Kidney epithelial cell (primary cell): ENCODE measurements around the gene SHCBP1L. TPM values are rescaled to one million over a fixed set of nuclear protein-coding genes. Genes with fewer than 3 reads are reported as not detected.
"Not testable (repeated sequence)": the region's sequence is repeated elsewhere in the genome, so short reads cannot be mapped to it uniquely, and the experiment has no call there.

Experiments
- DNase-seq: peaks from one replicate; pipeline ENCODE4 v3.0.0-alpha.2; 2010; ENCODE audit warnings: low read depth
- H3K27me3 ChIP-seq: 2 replicates; pipeline ENCODE4 v1.6.0; 2011; ENCODE audit warnings: low read length; ENCODE audit not compliant: control insufficient read depth, insufficient read depth
- H3K36me3 ChIP-seq: 2 replicates; pipeline ENCODE4 v1.5.1; 2011; ENCODE audit warnings: low read length; ENCODE audit not compliant: control insufficient read depth, insufficient read depth
- H3K4me3 ChIP-seq: 2 replicates; pipeline ENCODE4 v1.5.1; 2011; ENCODE audit warnings: low read depth, mild to moderate bottlenecking, control low read depth, low read length
- CTCF ChIP-seq: IDR thresholded peaks from 2 replicates; pipeline ENCODE4 v1.5.1; 2011; ENCODE audit warnings: mild to moderate bottlenecking, moderate library complexity, low read length, control low read depth, inconsistent platforms; ENCODE audit not compliant: insufficient read depth, poor library complexity, severe bottlenecking
- total RNA-seq: library from RNA; depleted of rRNA; stranded (reverse); fragments of >200 nt; gene quantifications from 2 replicates; pipeline ENCODE4 v1.2.3, GENCODE V29; 2015

SHCBP1L gene
- total RNA-seq, 1 donor from 2014 or later, result 0.17 TPM

GRCh38 chr1:182925661-182926060 is 27.3 kb downstream of the SHCBP1L start:
- TF ChIP-seq CTCF, result no peak
- no peak overlapping the region for H3K4me3 ChIP-seq
- no peak for DNase-seq
- no peaks in the 10 kb centered on the region for H3K36me3 ChIP-seq
- H3K27me3 ChIP-seq, result no peaks in the 10 kb centered on the region

GRCh38 chr1:182917378-182917777 is 35.6 kb downstream of the SHCBP1L start:
- no peaks in the 10 kb centered on the region for H3K36me3 ChIP-seq
- DNase-seq, result no peak
- TF ChIP-seq CTCF, result no peak

GRCh38 chr1:182913401-182913800 is 39.6 kb downstream of the SHCBP1L start:
- DNase-seq, result no peak
- no peaks in the 10 kb centered on the region for H3K27me3 ChIP-seq
- no peak overlapping the region for H3K4me3 ChIP-seq
- no peaks in the 10 kb centered on the region for H3K36me3 ChIP-seq
- no peak for TF ChIP-seq CTCF

More at GRCh38 chr1:182917378-182917777, 35.6 kb downstream of the SHCBP1L start:
- no peaks in the 10 kb centered on the region for H3K27me3 ChIP-seq
- no peak overlapping the region for H3K4me3 ChIP-seq

GRCh38 chr1:182910143-182910542 is 42.8 kb downstream of the SHCBP1L start:
- H3K4me3 ChIP-seq, result no peak overlapping the region
- TF ChIP-seq CTCF, result no peak

GRCh38 chr1:182909578-182909977 is 43.4 kb downstream of the SHCBP1L start:
- no peak overlapping the region for H3K4me3 ChIP-seq
- H3K27me3 ChIP-seq, result no peaks in the 10 kb centered on the region
- no peak for DNase-seq
- no peaks in the 10 kb centered on the region for H3K36me3 ChIP-seq
- TF ChIP-seq CTCF, result no peak

More at GRCh38 chr1:182910143-182910542, 42.8 kb downstream of the SHCBP1L start:
- Histone ChIP-seq H3K27me3 (no peaks in the 10 kb centered on the region), H3K36me3 (no peaks in the 10 kb centered on the region)
- DNase-seq, result no peak

GRCh38 chr1:182905321-182905720 is 47.6 kb downstream of the SHCBP1L start:
- no peaks in the 10 kb centered on the region for H3K27me3 ChIP-seq
- DNase-seq, result no peak
- no peak for TF ChIP-seq CTCF
- H3K36me3 ChIP-seq, result no peaks in the 10 kb centered on the region
- no peak overlapping the region for H3K4me3 ChIP-seq

GRCh38 chr1:182901946-182902345 is 51.0 kb downstream of the SHCBP1L start:
- DNase-seq, H3K36me3 ChIP-seq, H3K4me3 ChIP-seq, H3K27me3 ChIP-seq: not testable (repeated sequence)
